Type B pancreatic cell (in vitro differentiated cells): ENCODE data around the gene AFDN. TPM values are rescaled to one million over a fixed set of nuclear protein-coding genes. Genes with fewer than 3 reads are reported as not detected.

Experiments used
- DNase-seq: peaks from one replicate; pipeline ENCODE4 v3.0.0; 2021; ENCODE audit warnings: mixed read lengths; ENCODE audit not compliant: unreplicated experiment; ENCODE audit errors: extremely low spot score
- H3K27ac Mint-ChIP-seq: 2 replicates; pipeline ENCODE4 v1.8.0; 2021; ENCODE audit warnings: mild to moderate bottlenecking, mixed read lengths
- H3K27me3 Mint-ChIP-seq: 2 replicates; pipeline ENCODE4 v1.8.0; 2021; ENCODE audit warnings: mixed read lengths
- H3K36me3 Mint-ChIP-seq: 2 replicates; pipeline ENCODE4 v1.8.0; 2021; ENCODE audit warnings: mixed read lengths
- H3K4me1 Mint-ChIP-seq: one replicate; pipeline ENCODE4 v1.8.0; 2021; ENCODE audit warnings: mixed read lengths; ENCODE audit not compliant: unreplicated experiment
- H3K4me3 Mint-ChIP-seq: 2 replicates; pipeline ENCODE4 v1.8.0; 2021; ENCODE audit warnings: mild to moderate bottlenecking, mixed read lengths
- H3K9me3 Mint-ChIP-seq: 2 replicates; pipeline ENCODE4 v1.8.0; 2021; ENCODE audit warnings: mixed read lengths
- total RNA-seq: library from RNA; stranded (reverse); gene quantifications from 2 replicates; pipeline ENCODE4 v1.2.1, GENCODE V29; 2021; ENCODE audit warnings: low replicate concordance
- TF ChIP-seq, protein P1 (sequence below): fragments of 200-600 bp; sonication (generic); conservative IDR thresholded peaks from 2 replicates; pipeline ENCODE4 v1.5.0; 2021; ENCODE audit warnings: antibody characterized with exemption, mild to moderate bottlenecking

Gene AFDN
- total RNA-seq, 1 donor from 2014 or later, result 154 TPM

DNA sequence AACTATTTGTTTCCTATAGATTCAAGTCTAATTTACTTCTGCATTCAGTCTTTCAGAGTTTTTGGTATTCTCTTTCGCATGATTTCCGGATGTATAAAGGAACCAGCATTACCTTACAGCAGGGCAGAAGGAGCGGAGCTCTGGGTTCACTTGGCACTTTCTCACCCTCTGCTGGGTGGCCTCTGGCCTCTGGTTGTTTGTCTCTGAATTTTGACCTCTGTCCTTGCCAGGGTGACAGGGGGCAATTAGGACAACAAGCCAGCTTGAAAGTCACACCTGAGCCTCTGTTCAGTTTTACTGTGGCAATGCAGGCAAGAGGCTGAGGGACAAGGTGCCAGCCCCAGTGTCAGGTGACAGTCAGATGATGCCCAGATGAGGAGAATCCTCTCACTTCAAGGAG is 101.4 kb downstream of the AFDN start:
- TF ChIP-seq, protein P1, sequence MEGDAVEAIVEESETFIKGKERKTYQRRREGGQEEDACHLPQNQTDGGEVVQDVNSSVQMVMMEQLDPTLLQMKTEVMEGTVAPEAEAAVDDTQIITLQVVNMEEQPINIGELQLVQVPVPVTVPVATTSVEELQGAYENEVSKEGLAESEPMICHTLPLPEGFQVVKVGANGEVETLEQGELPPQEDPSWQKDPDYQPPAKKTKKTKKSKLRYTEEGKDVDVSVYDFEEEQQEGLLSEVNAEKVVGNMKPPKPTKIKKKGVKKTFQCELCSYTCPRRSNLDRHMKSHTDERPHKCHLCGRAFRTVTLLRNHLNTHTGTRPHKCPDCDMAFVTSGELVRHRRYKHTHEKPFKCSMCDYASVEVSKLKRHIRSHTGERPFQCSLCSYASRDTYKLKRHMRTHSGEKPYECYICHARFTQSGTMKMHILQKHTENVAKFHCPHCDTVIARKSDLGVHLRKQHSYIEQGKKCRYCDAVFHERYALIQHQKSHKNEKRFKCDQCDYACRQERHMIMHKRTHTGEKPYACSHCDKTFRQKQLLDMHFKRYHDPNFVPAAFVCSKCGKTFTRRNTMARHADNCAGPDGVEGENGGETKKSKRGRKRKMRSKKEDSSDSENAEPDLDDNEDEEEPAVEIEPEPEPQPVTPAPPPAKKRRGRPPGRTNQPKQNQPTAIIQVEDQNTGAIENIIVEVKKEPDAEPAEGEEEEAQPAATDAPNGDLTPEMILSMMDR, result no peak
- Mint-ChIP-seq H3K9me3 (no peaks in the 10 kb centered on the region), H3K4me3 (no peak overlapping the region), H3K27ac (no peak overlapping the region), H3K36me3 (peaks cover 44% of the 10 kb centered on the region), H3K27me3 (no peaks in the 10 kb centered on the region), H3K4me1 (peaks cover 26% of the 10 kb centered on the region)
- no peak for DNase-seq

DNA sequence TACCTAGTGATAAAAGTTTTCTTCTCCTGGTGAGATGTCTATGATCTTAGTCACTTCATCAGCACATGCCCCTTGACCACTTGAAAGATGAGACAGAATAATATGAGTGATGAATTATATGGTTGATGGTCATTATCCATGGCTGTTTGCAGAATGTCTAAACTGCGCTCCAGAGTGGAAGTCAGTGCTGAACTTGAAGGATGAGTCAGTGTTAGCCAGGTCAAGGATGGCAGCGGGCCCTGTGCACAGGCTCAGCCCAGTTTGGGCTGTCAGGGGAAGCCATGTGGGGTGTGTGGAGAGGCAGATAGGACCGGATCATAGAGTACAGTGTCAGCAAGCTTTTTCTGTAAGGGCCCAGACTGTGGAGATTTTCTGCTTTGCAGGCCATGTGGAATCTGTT is 103.6 kb downstream of the AFDN start:
- H3K27ac Mint-ChIP-seq, result peak overlapping the region; percentile 13

DNA sequence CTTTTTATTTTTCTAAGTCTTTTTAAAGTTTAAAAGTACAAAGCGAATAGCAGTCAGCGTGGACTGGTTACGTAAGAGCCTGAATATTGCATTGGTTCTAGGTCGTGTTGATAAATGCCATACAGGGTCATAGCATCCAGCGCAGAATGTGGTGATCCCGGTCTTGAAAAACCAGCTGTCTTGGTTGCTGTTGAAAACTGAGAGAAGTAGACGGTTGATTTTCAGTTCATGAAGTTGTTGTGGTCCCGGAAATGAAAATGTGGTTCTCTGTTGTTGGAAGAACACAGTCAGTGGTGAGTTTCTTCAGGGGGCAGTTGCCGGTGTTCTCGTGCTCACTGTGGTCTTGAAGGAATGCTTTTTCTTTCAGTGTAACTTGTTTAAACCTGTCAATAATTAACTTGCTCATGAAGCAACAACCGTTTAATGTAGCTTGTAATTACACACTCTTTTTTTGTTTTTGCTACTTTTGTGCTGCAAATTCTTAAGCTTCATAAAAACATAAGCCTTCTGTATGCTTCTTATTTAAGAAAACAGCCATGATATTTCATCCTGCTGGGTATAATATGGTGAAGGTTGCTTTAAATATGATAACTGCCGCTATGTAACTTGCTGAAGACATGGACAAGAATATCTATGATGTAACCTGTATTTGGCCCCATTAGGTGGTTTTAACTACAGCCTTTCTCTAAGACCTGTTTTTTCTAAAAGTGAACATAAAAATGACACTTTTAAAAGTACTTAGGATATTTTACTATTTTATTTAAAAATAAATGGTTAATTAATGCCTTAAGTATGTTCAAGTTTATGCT is 106.0 kb downstream of the AFDN start:
- Mint-ChIP-seq H3K9me3 (no peaks in the 10 kb centered on the region), H3K27me3 (no peaks in the 10 kb centered on the region), H3K36me3 (peaks cover 34% of the 10 kb centered on the region), H3K4me3 (peak overlapping the region; percentile 30), H3K27ac (peak overlapping the region; percentile 79), H3K4me1 (peaks cover 34% of the 10 kb centered on the region)
- DNase-seq, result no peak
- TF ChIP-seq, protein P1, result no peak

More for the DNA sequence above, 103.6 kb downstream of the AFDN start:
- Mint-ChIP-seq H3K9me3 (no peaks in the 10 kb centered on the region), H3K4me1 (peaks cover 34% of the 10 kb centered on the region), H3K4me3 (no peak overlapping the region), H3K27me3 (no peaks in the 10 kb centered on the region), H3K36me3 (peaks cover 34% of the 10 kb centered on the region)
- TF ChIP-seq, protein P1, result no peak
- no peak for DNase-seq

DNA sequence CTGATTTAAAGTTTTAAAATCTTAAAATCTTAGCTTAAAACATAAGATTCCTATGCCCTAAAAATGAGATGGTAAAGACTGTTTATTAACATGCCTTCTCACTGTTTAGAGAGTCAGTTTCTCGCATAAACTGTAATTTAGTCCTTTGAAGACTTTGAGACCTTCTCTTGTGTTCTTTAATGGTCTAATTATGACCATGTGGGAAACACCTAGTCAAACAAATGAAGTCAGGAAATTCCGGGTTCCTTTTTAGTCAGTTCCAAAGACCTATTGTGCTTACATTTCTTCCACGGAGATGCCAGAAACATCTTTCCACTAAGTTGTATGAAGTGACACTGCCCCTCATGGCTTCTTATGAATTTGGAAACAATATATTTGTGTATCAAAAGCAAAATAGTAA is 106.6 kb downstream of the AFDN start:
- no peak for DNase-seq
- no peak overlapping the region for H3K27ac Mint-ChIP-seq

DNA sequence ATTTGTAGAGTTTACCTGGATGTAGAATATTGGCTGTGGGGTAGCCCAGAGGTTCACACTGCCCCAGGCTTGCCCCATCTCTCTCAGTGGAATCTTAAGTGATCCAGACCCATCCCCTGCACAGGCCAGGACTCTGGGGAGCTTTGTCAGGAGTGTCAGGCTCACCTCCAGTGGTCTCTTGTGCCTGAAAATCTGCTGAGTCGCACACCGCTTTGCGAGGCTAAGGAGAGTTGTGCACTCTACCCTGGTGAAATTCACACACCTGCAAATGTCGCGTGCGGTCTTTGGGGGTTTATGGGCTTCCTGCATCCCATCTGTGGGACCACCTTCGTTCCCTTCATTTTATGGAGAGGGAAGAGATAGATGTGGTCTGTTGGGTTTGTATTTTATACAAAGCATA is 107.1 kb downstream of the AFDN start:
- TF ChIP-seq, protein P1, result no peak
- Mint-ChIP-seq H3K4me3 (no peak overlapping the region), H3K36me3 (peaks cover 36% of the 10 kb centered on the region), H3K27ac (no peak overlapping the region), H3K9me3 (no peaks in the 10 kb centered on the region), H3K27me3 (no peaks in the 10 kb centered on the region), H3K4me1 (peaks cover 34% of the 10 kb centered on the region)
- DNase-seq, result no peak

More for the DNA sequence above, 106.6 kb downstream of the AFDN start:
- TF ChIP-seq, protein P1, result no peak
- H3K27me3 Mint-ChIP-seq, result no peaks in the 10 kb centered on the region
- H3K36me3 Mint-ChIP-seq, result peaks cover 38% of the 10 kb centered on the region
- no peaks in the 10 kb centered on the region for H3K9me3 Mint-ChIP-seq
- H3K4me3 Mint-ChIP-seq, result no peak overlapping the region
- peaks cover 34% of the 10 kb centered on the region for H3K4me1 Mint-ChIP-seq
